ENCODE data around the gene PTPN23.
"Not testable (repeated sequence)": the region's sequence is repeated elsewhere in the genome, so short reads cannot be mapped to it uniquely, and the experiment has no call there.

PTPN23 gene

GRCh38 chr3:47380601-47381316 lies at the start of gene PTPN23:
TSS of gene PTPN23 (plus strand) at chr3:47381021. CDS start at chr3:47381097, 76 bp downstream.
- peak; percentile 97 for DNase-seq

GRCh38 chr3:47333907-47334306 lies 46.9 kb upstream of the PTPN23 start:
- no peak for DNase-seq

- DNase-seq, result no peak
These were observed 43.2 kb upstream of the PTPN23 start for GRCh38 chr3:47337656-47338055.

GRCh38 chr3:47339951-47340350 lies 40.9 kb upstream of the PTPN23 start:
- no peak for DNase-seq

- DNase-seq, result no peak
These were observed 40.0 kb upstream of the PTPN23 start for GRCh38 chr3:47340866-47341265.

GRCh38 chr3:47342151-47342550 lies 38.7 kb upstream of the PTPN23 start:
- no peak for DNase-seq

GRCh38 chr3:47342812-47343211 lies 38.0 kb upstream of the PTPN23 start:
- DNase-seq, result no peak

GRCh38 chr3:47343471-47343971 lies 37.3 kb upstream of the PTPN23 start:
- no peak for DNase-seq

- DNase-seq, result no peak
These were observed 35.9 kb upstream of the PTPN23 start for GRCh38 chr3:47344971-47345370.

GRCh38 chr3:47347217-47347801 lies 33.5 kb upstream of the PTPN23 start:
- no peak for DNase-seq

- DNase-seq, result no peak
These were observed 32.2 kb upstream of the PTPN23 start for GRCh38 chr3:47348411-47349154.

GRCh38 chr3:47355010-47355409 lies 25.8 kb upstream of the PTPN23 start:
- no peak for DNase-seq

GRCh38 chr3:47356201-47356600 lies 24.6 kb upstream of the PTPN23 start:
- DNase-seq, result no peak

GRCh38 chr3:47359323-47359722 lies 21.5 kb upstream of the PTPN23 start:
- DNase-seq, result no peak

GRCh38 chr3:47360110-47360517 lies 20.7 kb upstream of the PTPN23 start:
- not testable (repeated sequence) for DNase-seq

GRCh38 chr3:47362701-47363100 lies 18.1 kb upstream of the PTPN23 start:
- DNase-seq, result no peak

- DNase-seq, result no peak
These were observed 15.3 kb upstream of the PTPN23 start for GRCh38 chr3:47365213-47366153.

GRCh38 chr3:47366833-47367232 lies 14.0 kb upstream of the PTPN23 start:
- DNase-seq, result no peak

- DNase-seq, result no peak
These were observed 13.2 kb upstream of the PTPN23 start for GRCh38 chr3:47367631-47368030.

- DNase-seq, result not testable (repeated sequence)
These were observed 10.8 kb upstream of the PTPN23 start for GRCh38 chr3:47370020-47370419.

- no peak for DNase-seq
These were observed 9.7 kb upstream of the PTPN23 start for GRCh38 chr3:47370887-47371697.

GRCh38 chr3:47374587-47374986 lies 6.2 kb upstream of the PTPN23 start:
- DNase-seq, result no peak

All from NCI-H345 (cell line).